IMR-90 (cell line): Measurements from ENCODE around the gene RDH16.

Experiments used
- BHLHE40 ChIP-seq: fragments of 150-350 bp; IDR thresholded peaks from 2 replicates; pipeline ENCODE4 v1.6.1; 2016; ENCODE audit warnings: mild to moderate bottlenecking, low read depth, low read length
- CEBPB ChIP-seq: IDR thresholded peaks from 2 replicates; pipeline ENCODE4 v1.6.1; 2012; ENCODE audit warnings: low read depth, low read length, improper control_type of control experiment
- CTCF ChIP-seq: conservative IDR thresholded peaks from 2 replicates; pipeline ENCODE4 v1.5.1; 2012; ENCODE audit warnings: mild to moderate bottlenecking, low read depth, low read length, improper control_type of control experiment
- POLR2A ChIP-seq: IDR thresholded peaks from 2 replicates; pipeline ENCODE4 v1.6.1; 2012; ENCODE audit warnings: mild to moderate bottlenecking, low read depth, low read length
- RAD21 ChIP-seq: IDR thresholded peaks from 2 replicates; pipeline ENCODE4 v1.6.1; 2012; ENCODE audit warnings: low read length, improper control_type of control experiment
- RFX5 ChIP-seq: IDR thresholded peaks from 2 replicates; pipeline ENCODE4 v1.8.0; 2012; ENCODE audit warnings: low read depth, mild to moderate bottlenecking, low read length, moderate library complexity

GRCh38 chr12:56955631-56956256 is 1.7 kb downstream of the RDH16 start:
- TF ChIP-seq CTCF (no peak), POLR2A (no peak), RAD21 (no peak), BHLHE40 (no peak), CEBPB (peak; percentile 34; the same call in 1 of the 2 replicates), RFX5 (no peak)
